Measurements from ENCODE around the gene RIPOR1. TPM values are rescaled to one million over a fixed set of nuclear protein-coding genes. Genes with fewer than 3 reads are reported as not detected.

RIPOR1 gene
- polyA plus RNA-seq, 1 of the 3 experiments (the other 2 are of a cell fraction): 24.7 TPM

- peaks cover 12% of the 10 kb centered on the region; the same call in 1 of the 2 replicates for H4K20me1 ChIP-seq (ENCODE audit: insufficient read depth)
- CTCF ChIA-PET: interaction anchor here (0.8 to 15.5 kb wide), 13 partner anchors 7 to 119 kb away, joined by 3 to 263 read pairs (median 15); partner anchors contain the start of genes CARMIL2, CTCF and RIPOR1
- no peaks in the 10 kb centered on the region for H3K27me3 ChIP-seq (ENCODE audit: insufficient read depth)
- H3K9ac ChIP-seq: no peak overlapping the region
- WGBS (ENCODE audit: low lambda C conversion rate): 93% methylated on average over 3 of the region's 4 CpGs
- no peaks in the 10 kb centered on the region for H3K9me2 ChIP-seq
- no peaks in the 10 kb centered on the region for H3K79me2 ChIP-seq (ENCODE audit: insufficient read depth)
- no peak for DNase-seq
- H2AFZ ChIP-seq (ENCODE audit: low read depth): no peak overlapping the region
- H3K9me3 ChIP-seq: no peaks in the 10 kb centered on the region
- no peak overlapping the region for H3K4me2 ChIP-seq
- POLR2A ChIA-PET: interaction anchor here (1.1 to 2.8 kb wide), 3 partner anchors 14 to 111 kb away, joined by 3 to 13 read pairs (median 5); partner anchors contain the start of genes ACD, CARMIL2 and CTCF
- H3K27ac ChIP-seq (ENCODE audit: low read depth in 2 of 2, low read length in 1 of 2): no peak overlapping the region
- peaks cover 12 to 27% of the 10 kb centered on the region in 2 experiments for H3K36me3 ChIP-seq (replicated peaks in 1 of 2; ENCODE audit: control insufficient read depth in 1 of 2, insufficient read depth in 2 of 2, low read length in 1 of 2)
- H3K4me3 ChIP-seq (ENCODE audit: low read depth in 2 of 2, low read length in 1 of 2): no peak overlapping the region
- H3K4me1 ChIP-seq (ENCODE audit: control insufficient read depth in 1 of 2, insufficient read depth in 2 of 2, low read depth in 1 of 2, low read length in 1 of 2): no peaks in the 10 kb centered on the region
- TF ChIP-seq REST (IDR thresholded peaks at IDR 0.05; ENCODE audit: low read depth, low read length): no peak
- TF ChIP-seq SMC3 (IDR thresholded peaks at IDR 0.05; ENCODE audit: low read depth, low read length): no peak
- TF ChIP-seq SIN3A (IDR thresholded peaks at IDR 0.05; ENCODE audit: borderline replicate concordance, low read depth, low read length): no peak
- TF ChIP-seq RAD21 (IDR thresholded peaks at IDR 0.05; ENCODE audit: low read length): no peak
- no peak for TF ChIP-seq USF2 (IDR thresholded peaks at IDR 0.05; ENCODE audit: borderline replicate concordance, low read depth, low read length)
- no peak for TF ChIP-seq TAF1 (IDR thresholded peaks at IDR 0.05; ENCODE audit: borderline replicate concordance, low read depth, low read length)
- TF ChIP-seq POLR2AphosphoS5 (IDR thresholded peaks at IDR 0.05; ENCODE audit: low read depth, low read length): no peak
- TF ChIP-seq NFIC (IDR thresholded peaks at IDR 0.05; ENCODE audit: borderline replicate concordance): no peak
- no peak for TF ChIP-seq EZH2phosphoT487 (IDR thresholded peaks at IDR 0.05; ENCODE audit: borderline replicate concordance, low read depth)
- no peak for TF ChIP-seq ELF1 (IDR thresholded peaks at IDR 0.05)
- no peak for TF ChIP-seq CHD2 (IDR thresholded peaks at IDR 0.05; ENCODE audit: low read length, partially characterized antibody)
- TF ChIP-seq ZBTB33 (IDR thresholded peaks at IDR 0.05; ENCODE audit: borderline replicate concordance, low read depth): no peak
- H3F3A ChIP-seq (replicated peaks; ENCODE audit: insufficient read depth): peaks cover 13% of the 10 kb centered on the region
Observed at GRCh38 chr16:67548265-67549126, 19.9 kb downstream of the RIPOR1 start.

Measured in SK-N-SH (cell line).